Right ventricle myocardium superior (tissue), 1 donor: ENCODE measurements around the gene KLHL25. TPM values are rescaled to one million over a fixed set of nuclear protein-coding genes. Genes with fewer than 3 reads are reported as not detected.
A peak's percentile ranks its signal among the peaks of the same experiment; 100 is the strongest.

Experiments
- ATAC-seq: fragments of 200-7000 bp; cut with Tn5 transposase; one replicate; pipeline ENCODE4 v1.9.1; 2020; ENCODE audit warnings: mild to moderate bottlenecking; ENCODE audit not compliant: poor library complexity
- DNase-seq: peaks from one replicate; pipeline ENCODE4 v3.0.0-alpha.2; 2020
- intact Hi-C: fragments of 100-400 bp; cut with DNase I; formaldehyde crosslinking; loops from one replicate; pipeline ENCODE4 v1.11.2; 2022
- total RNA-seq: library from RNA; stranded (reverse); fragmentation: NEBNext Ultra II Directional; extraction: Animal tissue kit (Norgen Biotek cat#: 25700); gene quantifications from one replicate; pipeline ENCODE4 v1.2.1, GENCODE V29; 2021
- donor health status: DM: no; HTN: yes; CAD: no; lungs with severe emphysema.

The KLHL25 gene
- total RNA-seq, 1 donor from 2014 or later = 4.1 TPM

DNA sequence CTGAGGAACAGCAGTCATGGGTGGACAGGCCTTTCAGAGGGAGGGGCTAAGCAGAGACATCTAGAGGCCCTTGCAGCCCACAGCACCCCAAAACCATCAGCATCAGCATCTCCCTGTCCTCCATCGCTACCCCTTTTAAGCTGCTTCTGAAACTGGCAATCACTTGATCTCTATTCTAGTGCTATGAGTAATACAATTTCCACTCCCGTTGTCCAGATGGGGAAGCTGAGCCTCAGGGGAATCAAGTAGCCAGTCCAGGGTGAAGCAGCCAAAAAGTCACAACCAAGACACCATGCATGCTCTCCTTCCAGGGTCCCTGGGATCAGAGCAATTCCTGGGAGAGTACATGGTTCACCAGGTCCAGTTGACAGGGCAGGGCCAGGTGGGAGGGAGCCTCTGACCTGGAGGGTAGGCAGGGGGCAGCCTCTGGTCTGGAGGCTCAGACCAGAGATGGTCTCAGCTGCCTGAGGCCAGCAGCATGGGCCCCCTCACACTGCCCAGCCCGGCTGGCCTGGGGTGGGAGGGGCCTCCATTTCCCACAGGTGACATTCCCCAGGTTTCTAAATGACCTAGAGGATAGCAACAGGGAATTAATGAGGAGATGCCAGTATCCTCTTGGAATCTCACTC, 30.0 kb downstream of the KLHL25 start:
- intact Hi-C loops = no loop called here
- no peak for DNase-seq
- no peak for ATAC-seq

DNA sequence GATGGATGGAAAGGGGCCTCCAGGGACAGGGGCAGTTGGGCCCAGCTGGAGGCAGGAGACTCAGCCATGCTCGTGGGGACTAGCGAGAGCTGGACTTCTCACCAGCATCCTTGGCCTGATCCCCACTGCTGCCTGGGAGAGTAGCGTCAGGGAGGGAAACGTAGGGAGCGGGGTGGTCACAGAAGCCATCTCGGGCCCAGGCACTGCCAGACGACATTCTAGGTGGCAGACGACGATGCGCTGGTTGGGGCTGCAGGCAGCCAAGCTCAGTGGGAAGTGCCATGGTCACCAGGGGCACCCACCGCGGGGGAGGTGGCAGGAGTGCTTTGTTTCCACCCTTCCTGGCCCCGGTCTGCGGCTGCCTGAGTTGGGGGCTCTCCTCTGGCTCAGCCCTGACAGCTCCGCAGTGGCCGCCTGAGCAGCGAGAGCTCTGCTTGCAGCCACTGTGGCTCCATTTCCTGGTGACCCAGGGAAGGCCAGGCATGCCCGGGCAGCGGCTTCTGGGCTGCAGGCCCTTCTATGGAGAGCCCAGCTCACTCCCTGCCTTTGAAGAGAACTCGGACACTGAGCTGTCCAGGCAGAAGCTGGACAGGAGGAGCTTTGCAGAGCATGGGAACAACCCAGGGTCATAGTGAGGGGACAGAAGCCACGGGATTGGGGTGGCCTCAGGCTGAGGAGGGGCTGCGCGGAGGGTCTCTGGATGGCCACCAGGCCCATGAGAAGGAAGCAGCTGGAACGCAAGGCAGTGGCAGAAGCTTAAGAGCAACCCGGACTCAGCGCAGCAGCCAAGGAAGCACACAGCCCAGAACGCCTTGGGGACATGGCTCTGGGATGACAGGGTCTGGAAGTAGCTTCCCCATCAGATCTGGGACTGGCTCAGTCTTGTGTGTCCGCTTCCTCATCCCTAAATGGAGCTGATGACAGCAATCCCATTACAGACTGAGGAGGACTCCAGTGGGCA, 30.8 kb downstream of the KLHL25 start:
- ATAC-seq (no peak), DNase-seq (peak; percentile 37)
- intact Hi-C loops = no loop called here

DNA sequence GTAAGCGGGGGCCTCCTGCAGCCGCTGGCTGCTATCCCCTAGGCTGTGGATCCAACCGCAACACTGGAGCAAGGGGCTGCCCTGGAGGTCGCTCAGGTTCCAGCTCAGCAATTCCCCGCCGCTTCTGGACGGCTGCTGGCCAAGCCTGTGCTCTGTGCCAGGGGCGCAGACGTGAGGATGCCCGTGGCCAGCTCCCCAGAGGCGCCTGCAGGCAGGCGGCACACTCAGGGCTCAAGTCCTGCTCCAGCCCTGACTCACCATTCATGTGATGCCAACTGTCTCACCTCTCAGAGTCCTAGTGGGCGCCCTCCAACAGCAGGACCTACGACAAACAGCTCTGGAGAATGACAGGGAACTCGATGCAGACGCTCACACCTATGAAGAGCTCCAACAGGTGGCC, 31.6 kb downstream of the KLHL25 start:
- DNase-seq (peak; percentile 75), ATAC-seq (peak; percentile 80)
- intact Hi-C loops = no loop called here

DNA sequence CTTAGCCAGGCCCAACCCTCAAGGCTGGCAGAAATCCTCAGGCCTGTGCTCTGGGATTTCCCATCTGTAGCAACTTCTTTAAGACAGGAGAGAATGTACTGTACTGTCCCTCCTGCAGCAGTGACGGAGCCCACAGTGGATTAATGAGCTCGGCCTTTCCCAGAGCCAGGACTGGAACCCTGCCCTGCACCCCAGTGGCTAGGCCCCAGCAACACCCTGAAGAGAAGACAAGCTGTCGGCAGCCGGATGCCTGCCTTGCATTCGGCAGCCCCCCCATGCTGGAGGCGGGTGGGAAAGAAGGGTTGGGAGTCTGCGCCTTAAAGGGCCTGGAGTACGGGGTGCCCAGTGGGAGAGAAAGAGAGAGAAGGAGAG, 32.0 kb downstream of the KLHL25 start:
- intact Hi-C loops = no loop called here
- ATAC-seq (peak; percentile 63), DNase-seq (peak; percentile 67)

DNA sequence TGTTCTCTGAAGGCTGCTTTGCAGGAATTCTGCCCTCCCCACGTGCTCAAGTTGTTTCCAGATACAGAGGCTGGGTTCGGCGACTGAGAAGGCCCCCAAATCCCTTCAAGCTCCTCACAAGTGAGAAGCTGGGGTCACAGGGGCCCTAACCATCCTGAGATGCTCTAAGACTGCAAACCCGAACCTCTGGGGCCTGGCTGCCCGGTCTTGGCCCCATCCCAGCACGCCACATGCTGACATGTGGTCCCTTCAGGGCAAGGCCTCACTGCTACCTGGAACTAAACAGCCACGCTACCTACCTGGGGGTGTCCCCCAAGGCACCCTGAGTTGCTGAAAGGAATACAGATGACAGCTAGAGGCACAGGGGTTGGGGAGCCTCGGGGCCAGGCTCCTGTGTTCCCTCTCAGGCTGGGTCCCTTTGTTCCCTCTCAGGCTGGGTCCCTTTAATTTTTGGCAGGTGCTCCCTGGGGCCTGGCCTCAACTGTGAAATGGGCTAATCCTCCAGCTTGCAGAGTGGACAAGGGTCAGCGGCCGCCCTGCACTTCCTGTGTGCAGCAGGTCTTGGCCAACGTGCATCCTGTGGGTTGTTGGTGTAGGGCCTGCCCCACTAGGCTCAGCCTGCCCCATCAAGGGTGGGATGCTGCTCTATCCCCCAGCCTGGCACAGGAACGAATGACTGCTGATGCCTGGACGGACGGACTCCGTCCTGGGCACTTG, 32.5 kb downstream of the KLHL25 start:
- peak; percentile 42 for DNase-seq
- intact Hi-C loops = no loop called here
- no peak for ATAC-seq

DNA sequence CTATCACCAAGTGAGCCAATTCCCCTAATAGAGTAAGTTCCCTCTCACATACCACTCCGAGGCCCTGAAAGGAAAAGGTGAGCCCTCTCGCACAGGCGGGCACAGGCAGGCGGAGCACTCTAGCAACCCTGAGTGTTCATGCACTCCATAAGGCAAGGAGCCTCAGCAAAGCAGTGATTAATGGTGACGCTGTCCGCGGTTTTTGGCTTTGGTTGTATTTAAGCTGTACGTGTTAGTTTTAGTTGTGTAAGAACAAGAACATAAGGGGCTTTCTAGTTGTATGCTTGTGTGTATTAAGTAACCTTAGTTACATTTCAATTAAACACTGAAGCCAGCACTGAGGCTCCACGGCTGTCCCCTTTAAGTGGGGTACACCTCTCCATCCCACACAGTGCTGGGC, 33.1 kb downstream of the KLHL25 start:
- intact Hi-C loops = no loop called here
- ATAC-seq (no peak), DNase-seq (peak; percentile 20)

DNA sequence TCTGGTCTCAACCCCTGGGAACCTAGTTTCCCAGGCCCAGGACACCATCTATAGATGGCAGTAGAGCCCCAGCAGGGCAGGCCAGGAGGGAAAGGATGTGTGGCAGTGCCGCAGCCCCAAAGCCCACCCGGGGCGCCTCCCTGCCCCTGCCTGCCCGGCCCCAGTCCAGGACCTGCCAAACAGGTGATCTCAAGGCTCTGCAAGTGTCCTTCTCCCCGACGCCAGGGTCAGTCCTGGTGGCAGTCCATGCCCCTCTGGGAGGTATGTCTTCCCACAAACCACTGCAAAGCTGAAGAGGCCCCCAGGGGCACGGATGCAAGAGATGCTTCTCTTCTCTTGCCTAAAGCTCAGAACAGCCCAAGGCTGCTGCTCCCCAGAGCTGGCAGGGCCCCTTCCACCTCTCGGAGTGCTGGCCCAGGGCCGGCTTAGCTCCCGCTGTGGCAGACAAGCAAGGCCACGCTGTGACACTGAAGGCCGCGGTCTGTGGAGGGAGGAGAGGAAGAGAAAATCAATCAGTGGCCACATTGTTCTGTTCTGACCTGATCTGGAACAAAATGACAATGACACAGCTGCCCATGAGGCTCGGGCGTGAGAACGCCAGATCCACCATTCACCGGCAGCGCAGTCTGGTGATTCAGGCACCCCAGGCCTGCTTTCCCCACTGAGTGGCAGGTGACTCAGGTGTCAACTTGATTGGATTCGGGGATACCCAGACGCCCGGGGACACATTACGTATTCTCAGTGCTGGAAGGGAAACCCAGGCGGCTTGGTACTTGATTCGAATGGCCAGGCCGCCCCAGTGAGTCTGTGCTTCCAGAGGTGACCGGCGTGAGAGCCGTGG, 34.0 kb downstream of the KLHL25 start:
- DNase-seq (peak; percentile 41), ATAC-seq (no peak)
- intact Hi-C loops = no loop called here

DNA sequence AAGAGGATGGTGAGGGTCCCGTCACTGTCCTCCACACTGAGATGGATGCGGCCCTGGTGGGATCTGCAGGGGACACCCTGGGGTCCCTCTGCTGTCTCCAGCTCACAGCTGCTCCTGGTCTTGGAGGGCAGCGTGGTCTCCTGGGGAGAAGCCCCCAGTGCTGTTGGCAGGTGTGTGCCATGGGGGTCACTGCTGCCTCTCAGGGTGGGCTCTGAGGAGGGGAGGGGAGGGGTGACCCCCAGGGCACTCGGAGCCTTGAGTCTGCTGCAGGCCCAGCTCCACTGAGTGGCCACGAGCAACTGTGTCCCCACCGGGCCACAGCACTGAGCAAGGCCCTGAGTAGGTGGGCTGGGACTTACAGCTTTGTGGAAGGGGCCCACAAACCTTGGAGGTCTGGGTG, 34.7 kb downstream of the KLHL25 start:
- DNase-seq (peak; percentile 32), ATAC-seq (no peak)
- intact Hi-C loops = no loop called here

DNA sequence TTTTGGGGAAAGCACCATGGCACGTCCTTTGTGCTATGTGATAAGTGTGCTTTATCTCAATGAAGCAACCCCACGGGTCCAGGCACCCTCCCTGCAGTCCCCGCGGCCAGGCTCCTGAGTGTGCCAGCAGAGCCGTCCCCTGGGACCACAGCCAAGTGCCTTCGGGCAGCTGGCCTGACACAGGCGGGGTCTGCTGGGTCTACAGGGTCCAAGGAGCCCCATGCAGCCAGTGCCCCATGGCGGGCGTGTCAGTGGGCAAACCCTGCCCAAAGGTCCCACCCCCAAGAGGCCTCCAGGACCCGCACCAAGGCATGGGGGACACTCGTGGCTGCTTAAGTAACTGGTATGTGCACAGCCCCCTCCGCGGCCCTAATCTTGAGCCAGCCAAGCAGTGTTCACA, 35.3 kb downstream of the KLHL25 start:
- peak; percentile 76 for DNase-seq
- intact Hi-C loops = no loop called here

DNA sequence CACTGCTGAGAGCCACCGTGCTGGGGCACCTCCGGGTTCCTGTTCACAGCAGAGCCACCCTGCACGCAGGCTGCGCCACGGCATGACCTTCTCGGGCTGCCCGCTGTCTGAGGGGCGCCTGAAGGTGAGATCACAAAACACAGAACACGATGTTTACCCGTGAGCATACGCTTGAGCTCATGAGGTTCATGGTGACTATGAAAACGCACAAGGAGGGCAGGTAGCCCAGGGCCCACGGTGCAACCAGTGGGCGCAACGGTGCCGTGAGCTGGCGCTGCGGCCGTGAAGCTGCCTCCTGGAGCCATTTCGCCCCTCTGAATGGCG, 36.1 kb downstream of the KLHL25 start:
- DNase-seq = no peak
- ATAC-seq = no peak
- intact Hi-C loops = no loop called here

More for the DNA sequence above, 35.3 kb downstream of the KLHL25 start:
- ATAC-seq = peak; percentile 30

DNA sequence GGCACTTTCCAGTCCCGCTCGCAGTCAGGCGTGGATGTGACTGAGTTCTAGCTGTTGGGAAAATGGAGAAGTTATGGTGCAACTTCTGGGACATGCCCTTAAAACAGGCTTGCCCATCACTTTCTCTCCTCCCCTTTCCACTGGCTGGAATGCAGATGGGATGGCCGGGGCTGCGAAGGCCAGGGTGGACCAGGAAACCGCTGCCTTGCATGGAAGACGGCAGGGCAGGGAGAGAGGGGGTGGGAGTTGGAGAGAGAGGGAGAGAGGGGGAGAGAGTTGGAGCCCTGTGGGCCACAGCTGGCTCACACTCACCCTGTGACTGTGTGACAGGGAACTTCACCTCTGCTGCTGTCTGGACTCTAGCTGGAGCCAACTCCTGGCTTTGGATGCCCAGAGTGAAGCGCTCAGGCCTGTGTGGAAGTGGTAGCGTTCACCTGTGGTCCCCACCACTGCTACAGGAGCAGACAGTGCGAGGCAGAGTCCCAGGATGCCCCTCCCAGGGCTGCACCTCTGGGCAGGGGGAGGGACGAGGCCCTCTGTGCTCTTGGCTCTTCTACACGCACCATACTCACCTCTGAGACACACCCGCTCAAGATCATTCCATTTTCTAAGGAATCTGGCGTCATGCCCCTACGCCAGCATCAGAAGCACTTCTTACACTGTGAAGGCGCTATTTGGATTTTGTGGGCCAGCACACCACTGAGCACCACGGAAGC, 36.6 kb downstream of the KLHL25 start:
- intact Hi-C loops = no loop called here
- ATAC-seq = no peak
- peak; percentile 24 for DNase-seq

DNA sequence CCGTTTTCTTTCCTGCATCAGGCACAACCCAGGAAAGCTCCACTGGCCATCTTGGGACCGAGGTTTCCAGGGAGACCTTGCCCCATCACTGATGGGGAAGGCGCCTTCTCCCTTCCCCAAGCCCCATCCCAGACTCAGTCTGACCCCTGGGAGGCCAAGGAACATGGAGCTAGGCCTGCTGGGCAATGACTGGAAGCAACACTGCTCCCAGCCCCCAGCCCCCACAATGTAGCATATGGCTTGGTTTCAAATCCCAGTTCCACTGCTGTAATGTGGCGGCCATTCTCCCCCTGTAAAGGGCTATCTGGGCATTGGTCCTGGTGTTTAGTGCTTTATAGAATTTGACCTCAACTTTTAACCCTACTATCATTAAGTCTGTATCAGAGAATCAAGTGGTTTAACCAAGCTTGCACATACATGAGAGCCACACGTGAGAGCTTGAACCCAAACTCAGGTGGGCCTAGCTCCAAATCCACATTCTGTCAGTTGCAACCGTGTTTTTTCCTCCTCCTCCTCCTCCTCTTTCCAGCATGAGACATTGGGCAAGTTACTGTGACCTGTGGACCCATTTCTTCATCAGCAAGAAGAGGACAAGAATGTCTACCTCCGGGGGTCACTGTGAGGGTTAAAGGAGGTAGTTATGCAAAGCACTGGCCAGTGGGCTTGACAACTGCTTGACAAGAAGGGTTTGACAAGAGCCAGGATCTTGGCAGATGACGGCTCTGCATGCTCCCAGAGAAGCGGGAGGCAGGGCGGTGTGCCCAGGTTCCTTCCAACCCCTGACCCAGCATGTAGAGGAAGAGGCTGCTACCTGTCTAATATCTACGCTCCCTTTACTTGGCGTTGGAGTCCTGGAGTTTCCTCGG, 37.4 kb downstream of the KLHL25 start:
- DNase-seq = peak; percentile 71
- peak; percentile 56 for ATAC-seq
- intact Hi-C loops = no loop called here

DNA sequence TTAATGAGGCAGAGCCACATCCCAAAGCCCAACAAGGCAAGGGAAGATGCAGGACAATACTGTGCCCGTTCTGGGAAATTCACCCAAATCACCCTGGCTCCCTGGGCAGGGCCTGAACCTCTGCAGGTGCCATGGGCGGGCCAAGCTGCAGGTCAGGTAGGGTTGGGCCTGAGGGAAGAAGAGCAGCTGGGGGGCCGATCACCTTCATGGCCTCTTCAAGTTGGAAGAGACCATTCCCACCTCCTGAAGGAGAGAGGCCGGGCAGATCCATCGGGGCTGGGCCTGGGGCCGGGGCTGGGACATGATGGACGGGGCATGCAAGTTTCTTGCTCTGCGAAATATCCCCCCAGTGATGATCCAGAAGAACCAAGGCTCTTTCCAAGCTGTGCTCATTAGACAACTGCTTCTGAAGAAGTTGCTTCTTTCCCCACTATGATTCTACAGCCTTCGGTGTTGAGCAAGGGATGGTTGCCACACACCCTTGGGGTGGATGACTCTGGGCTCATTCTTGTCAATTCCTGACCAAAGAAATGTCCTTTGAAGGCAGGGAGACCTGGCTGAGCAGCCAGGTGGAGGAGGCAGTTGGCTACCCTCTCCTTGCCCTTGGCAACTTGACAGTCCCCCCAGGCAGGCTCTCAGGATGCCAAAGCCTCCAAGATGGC, 38.2 kb downstream of the KLHL25 start:
- DNase-seq (peak; percentile 37), ATAC-seq (no peak)
- intact Hi-C loops = no loop called here

DNA sequence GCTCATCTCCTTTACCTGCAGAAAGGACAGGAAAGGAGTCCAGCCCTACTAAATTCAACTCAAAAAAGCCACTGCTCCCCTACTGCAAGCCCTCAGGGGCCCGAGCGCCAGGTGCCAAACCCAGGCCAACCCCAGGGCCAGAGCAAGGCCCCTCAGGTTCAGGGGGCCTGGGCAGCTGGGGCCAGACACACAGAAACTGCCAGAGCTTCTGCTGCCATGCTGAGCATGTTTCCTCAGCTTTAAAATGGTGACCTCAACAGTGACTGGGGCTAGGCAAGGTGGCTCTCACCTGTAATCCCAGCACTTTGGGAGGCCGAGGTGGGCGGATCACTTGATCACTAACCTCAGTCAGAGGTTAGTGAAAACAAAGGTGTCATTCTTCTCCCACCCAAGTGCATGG, 38.8 kb downstream of the KLHL25 start:
- no peak for ATAC-seq
- DNase-seq = peak; percentile 19
- intact Hi-C loops = no loop called here

DNA sequence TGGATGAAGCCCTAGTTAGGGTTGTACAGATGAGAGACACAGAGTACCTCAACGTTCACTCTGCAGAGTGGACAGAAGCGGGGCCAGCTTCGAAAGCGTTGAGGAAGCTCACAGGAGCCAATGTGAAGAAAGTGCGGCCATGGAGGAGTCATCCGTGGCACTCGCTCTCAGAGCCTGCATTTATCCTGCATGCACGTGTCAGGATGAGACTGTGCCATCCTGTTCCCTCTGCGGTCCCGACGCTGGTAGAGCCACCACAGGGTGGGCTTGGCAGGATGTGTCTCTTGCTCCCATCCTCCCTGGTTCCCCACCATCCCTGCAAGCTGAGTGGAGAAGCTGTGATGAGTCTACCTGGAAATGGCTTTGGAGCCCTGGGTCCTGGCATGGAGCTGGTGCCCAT, 39.3 kb downstream of the KLHL25 start:
- intact Hi-C loops = no loop called here
- ATAC-seq = no peak
- peak; percentile 33 for DNase-seq

DNA sequence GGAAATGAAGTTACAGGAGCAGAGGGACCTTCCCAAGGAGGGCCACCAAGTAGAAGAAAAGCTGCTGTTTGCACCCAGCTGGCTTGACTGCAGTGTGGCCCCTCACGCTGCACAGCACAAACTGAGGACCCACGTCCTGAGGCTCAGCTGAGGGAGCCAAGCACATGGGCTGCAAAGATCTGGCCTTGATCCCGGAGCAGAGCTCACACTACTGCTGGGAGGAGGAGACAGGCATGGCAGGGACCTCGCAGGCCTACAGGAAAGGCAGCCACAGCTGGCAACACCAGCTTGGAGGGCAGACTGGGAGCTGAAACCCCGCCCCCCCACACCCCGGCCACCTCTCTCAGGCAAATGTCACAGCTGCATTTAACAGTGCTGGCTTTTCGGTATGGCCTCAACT, 39.7 kb downstream of the KLHL25 start:
- DNase-seq (peak; percentile 81), ATAC-seq (peak; percentile 24)
- intact Hi-C loops = no loop called here
